ENCODE measurements around the gene RBMS1. TPM values are rescaled to one million over a fixed set of nuclear protein-coding genes. Genes with fewer than 3 reads are reported as not detected.

The RBMS1 gene
- total and polyA plus RNA-seq, 2 experiments from 2014 or later, result 55.5 to 94.8 TPM

DNA sequence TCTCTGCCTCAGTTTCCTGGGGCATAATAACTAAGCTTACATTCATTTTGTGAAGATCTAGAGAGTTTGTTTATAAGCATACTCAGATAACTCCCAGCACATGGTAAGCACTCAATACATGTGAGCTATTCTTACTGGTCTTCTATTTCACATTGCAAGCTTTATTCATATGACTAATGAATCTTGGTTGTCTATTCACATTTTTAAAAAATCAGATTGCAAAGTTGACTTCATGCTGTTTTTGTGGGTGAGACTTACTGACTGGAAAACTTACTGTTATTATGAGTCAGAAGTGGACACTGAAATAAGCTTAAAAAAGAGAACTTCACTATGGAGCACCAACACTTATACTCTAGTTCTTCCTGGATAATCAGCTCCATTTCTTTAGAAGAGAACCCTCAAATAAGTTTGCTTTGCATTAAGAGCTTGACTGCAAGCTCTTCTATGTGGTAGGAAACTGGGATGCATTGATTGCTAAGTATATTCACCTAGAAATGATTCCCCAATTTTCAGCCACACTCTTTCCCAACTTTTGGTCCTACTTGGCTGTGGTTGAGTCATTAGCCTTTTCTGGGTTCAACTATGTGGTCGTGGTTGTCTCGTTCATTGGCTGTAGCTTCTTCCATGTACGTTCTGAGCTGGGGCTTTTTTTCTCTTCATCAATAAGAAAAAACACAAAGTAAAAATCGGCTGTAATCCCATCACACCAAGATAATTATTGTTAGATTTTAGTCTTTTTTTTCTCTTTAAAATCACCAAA, 29.5 kb upstream of the RBMS1 start (continued):
- TF ChIP-seq, protein P1, sequence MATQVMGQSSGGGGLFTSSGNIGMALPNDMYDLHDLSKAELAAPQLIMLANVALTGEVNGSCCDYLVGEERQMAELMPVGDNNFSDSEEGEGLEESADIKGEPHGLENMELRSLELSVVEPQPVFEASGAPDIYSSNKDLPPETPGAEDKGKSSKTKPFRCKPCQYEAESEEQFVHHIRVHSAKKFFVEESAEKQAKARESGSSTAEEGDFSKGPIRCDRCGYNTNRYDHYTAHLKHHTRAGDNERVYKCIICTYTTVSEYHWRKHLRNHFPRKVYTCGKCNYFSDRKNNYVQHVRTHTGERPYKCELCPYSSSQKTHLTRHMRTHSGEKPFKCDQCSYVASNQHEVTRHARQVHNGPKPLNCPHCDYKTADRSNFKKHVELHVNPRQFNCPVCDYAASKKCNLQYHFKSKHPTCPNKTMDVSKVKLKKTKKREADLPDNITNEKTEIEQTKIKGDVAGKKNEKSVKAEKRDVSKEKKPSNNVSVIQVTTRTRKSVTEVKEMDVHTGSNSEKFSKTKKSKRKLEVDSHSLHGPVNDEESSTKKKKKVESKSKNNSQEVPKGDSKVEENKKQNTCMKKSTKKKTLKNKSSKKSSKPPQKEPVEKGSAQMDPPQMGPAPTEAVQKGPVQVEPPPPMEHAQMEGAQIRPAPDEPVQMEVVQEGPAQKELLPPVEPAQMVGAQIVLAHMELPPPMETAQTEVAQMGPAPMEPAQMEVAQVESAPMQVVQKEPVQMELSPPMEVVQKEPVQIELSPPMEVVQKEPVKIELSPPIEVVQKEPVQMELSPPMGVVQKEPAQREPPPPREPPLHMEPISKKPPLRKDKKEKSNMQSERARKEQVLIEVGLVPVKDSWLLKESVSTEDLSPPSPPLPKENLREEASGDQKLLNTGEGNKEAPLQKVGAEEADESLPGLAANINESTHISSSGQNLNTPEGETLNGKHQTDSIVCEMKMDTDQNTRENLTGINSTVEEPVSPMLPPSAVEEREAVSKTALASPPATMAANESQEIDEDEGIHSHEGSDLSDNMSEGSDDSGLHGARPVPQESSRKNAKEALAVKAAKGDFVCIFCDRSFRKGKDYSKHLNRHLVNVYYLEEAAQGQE (IDR thresholded peaks at IDR 0.05; ENCODE audit: unreplicated experiment), result no peak
- TF ChIP-seq EZH2 (IDR thresholded peaks at IDR 0.05; ENCODE audit: low read depth, unreplicated experiment), result no peak
- TF ChIP-seq, protein P2, sequence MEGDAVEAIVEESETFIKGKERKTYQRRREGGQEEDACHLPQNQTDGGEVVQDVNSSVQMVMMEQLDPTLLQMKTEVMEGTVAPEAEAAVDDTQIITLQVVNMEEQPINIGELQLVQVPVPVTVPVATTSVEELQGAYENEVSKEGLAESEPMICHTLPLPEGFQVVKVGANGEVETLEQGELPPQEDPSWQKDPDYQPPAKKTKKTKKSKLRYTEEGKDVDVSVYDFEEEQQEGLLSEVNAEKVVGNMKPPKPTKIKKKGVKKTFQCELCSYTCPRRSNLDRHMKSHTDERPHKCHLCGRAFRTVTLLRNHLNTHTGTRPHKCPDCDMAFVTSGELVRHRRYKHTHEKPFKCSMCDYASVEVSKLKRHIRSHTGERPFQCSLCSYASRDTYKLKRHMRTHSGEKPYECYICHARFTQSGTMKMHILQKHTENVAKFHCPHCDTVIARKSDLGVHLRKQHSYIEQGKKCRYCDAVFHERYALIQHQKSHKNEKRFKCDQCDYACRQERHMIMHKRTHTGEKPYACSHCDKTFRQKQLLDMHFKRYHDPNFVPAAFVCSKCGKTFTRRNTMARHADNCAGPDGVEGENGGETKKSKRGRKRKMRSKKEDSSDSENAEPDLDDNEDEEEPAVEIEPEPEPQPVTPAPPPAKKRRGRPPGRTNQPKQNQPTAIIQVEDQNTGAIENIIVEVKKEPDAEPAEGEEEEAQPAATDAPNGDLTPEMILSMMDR (conservative IDR thresholded peaks at IDR 0.05; ENCODE audit: low read depth in 2 of 2), result no peak
- TF ChIP-seq NANOG (IDR thresholded peaks at IDR 0.05; ENCODE audit: borderline replicate concordance), result no peak
- TF ChIP-seq ZNF331 (CRISPR knock-in tag; IDR thresholded peaks at IDR 0.05; ENCODE audit: low read depth), result no peak
- no peak for TF ChIP-seq EZH2phosphoT487 (IDR thresholded peaks at IDR 0.05; ENCODE audit: unreplicated experiment)

DNA sequence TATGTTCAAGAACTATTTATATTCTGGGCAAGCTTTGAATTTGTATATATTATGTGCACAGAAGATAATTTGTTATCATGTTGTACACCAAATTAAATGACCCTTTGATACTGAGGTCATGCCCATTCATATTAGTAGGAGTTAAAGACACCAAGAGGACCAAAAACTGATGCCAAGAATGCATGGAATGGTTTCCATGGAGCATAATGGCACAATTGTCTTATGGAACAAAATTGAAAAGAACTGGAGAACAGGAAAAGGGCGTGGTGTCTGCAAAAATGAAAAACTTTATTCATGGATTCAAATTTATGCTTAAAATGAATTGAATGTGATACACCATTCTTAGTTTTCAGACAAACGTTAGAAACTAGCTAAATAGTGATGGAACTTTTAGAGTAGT, 24.1 kb upstream of the RBMS1 start:
- no peak overlapping the region for H3K27ac Mint-ChIP-seq
- H3K27me3 ChIP-seq (ENCODE audit: insufficient read depth), result no peaks in the 10 kb centered on the region
- H3K36me3 ChIP-seq (ENCODE audit: insufficient read depth), result no peaks in the 10 kb centered on the region
- H2AFZ ChIP-seq, result no peak overlapping the region
- no peak overlapping the region for H3K4me3 ChIP-seq
- no peaks in the 10 kb centered on the region for H3K9me3 Mint-ChIP-seq
- H3K4me1 Mint-ChIP-seq, result peaks cover 21% of the 10 kb centered on the region
- H3K4me1 ChIP-seq (ENCODE audit: insufficient read depth), result peaks cover 13% of the 10 kb centered on the region; the same call in 1 of the 2 replicates
- DNase-seq (ENCODE audit: low spot score) (no peak), ATAC-seq (no peak)
- H3K36me3 Mint-ChIP-seq (ENCODE audit: low read depth), result no peaks in the 10 kb centered on the region
- H3K4me2 ChIP-seq, result no peak overlapping the region
- no peak overlapping the region for H3K27ac ChIP-seq (ENCODE audit: low read depth)
- peaks cover 2% of the 10 kb centered on the region for H3K27me3 Mint-ChIP-seq (ENCODE audit: insufficient read depth, low read depth, poor library complexity)
- H3F3A ChIP-seq (replicated peaks; ENCODE audit: low read depth), result no peaks in the 10 kb centered on the region
- H3K79me2 ChIP-seq (replicated peaks; ENCODE audit: insufficient read depth), result no peaks in the 10 kb centered on the region
- H3K9me2 ChIP-seq (ENCODE audit: insufficient read depth), result no peaks in the 10 kb centered on the region
- H3K4me3 Mint-ChIP-seq, result no peak overlapping the region
- no peaks in the 10 kb centered on the region for H4K20me1 ChIP-seq (replicated peaks; ENCODE audit: insufficient read depth)
- TF ChIP-seq STAT1 (IDR thresholded peaks at IDR 0.05; ENCODE audit: unreplicated experiment) (no peak), NANOG (IDR thresholded peaks at IDR 0.05; ENCODE audit: borderline replicate concordance) (no peak)
- TF ChIP-seq, protein P2 (conservative IDR thresholded peaks at IDR 0.05; ENCODE audit: low read depth in 2 of 2), result no peak
- TF ChIP-seq, protein P3, sequence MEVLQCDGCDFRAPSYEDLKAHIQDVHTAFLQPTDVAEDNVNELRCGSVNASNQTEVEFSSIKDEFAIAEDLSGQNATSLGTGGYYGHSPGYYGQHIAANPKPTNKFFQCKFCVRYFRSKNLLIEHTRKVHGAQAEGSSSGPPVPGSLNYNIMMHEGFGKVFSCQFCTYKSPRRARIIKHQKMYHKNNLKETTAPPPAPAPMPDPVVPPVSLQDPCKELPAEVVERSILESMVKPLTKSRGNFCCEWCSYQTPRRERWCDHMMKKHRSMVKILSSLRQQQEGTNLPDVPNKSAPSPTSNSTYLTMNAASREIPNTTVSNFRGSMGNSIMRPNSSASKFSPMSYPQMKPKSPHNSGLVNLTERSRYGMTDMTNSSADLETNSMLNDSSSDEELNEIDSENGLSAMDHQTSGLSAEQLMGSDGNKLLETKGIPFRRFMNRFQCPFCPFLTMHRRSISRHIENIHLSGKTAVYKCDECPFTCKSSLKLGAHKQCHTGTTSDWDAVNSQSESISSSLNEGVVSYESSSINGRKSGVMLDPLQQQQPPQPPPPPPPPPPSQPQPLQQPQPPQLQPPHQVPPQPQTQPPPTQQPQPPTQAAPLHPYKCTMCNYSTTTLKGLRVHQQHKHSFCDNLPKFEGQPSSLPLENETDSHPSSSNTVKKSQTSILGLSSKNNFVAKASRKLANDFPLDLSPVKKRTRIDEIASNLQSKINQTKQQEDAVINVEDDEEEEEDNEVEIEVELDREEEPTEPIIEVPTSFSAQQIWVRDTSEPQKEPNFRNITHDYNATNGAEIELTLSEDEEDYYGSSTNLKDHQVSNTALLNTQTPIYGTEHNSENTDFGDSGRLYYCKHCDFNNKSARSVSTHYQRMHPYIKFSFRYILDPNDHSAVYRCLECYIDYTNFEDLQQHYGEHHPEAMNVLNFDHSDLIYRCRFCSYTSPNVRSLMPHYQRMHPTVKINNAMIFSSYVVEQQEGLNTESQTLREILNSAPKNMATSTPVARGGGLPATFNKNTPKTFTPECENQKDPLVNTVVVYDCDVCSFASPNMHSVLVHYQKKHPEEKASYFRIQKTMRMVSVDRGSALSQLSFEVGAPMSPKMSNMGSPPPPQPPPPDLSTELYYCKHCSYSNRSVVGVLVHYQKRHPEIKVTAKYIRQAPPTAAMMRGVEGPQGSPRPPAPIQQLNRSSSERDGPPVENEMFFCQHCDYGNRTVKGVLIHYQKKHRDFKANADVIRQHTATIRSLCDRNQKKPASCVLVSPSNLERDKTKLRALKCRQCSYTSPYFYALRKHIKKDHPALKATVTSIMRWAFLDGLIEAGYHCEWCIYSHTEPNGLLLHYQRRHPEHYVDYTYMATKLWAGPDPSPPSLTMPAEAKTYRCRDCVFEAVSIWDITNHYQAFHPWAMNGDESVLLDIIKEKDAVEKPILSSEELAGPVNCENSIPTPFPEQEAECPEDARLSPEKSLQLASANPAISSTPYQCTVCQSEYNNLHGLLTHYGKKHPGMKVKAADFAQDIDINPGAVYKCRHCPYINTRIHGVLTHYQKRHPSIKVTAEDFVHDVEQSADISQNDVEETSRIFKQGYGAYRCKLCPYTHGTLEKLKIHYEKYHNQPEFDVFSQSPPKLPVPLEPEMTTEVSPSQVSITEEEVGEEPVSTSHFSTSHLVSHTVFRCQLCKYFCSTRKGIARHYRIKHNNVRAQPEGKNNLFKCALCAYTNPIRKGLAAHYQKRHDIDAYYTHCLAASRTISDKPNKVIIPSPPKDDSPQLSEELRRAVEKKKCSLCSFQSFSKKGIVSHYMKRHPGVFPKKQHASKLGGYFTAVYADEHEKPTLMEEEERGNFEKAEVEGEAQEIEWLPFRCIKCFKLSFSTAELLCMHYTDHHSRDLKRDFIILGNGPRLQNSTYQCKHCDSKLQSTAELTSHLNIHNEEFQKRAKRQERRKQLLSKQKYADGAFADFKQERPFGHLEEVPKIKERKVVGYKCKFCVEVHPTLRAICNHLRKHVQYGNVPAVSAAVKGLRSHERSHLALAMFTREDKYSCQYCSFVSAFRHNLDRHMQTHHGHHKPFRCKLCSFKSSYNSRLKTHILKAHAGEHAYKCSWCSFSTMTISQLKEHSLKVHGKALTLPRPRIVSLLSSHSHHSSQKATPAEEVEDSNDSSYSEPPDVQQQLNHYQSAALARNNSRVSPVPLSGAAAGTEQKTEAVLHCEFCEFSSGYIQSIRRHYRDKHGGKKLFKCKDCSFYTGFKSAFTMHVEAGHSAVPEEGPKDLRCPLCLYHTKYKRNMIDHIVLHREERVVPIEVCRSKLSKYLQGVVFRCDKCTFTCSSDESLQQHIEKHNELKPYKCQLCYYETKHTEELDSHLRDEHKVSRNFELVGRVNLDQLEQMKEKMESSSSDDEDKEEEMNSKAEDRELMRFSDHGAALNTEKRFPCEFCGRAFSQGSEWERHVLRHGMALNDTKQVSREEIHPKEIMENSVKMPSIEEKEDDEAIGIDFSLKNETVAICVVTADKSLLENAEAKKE (CRISPR knock-in tag; IDR thresholded peaks at IDR 0.05), result no peak

All from GM23338 (cell line).